ELR (cell line): ENCODE results near the gene ACY1.

Source experiments
- DNase-seq: peaks from one replicate; pipeline ENCODE4 v3.0.0-alpha.2; 2015; ENCODE audit warnings: low read depth

The ACY1 gene

GRCh38 chr3:51982838-51983577 lies at the start of gene ACY1:
Gene ACY1, plus strand, starts transcription at chr3:51983535. Its CDS starts 530 bp downstream, at chr3:51984065.
- peak; percentile 87 for DNase-seq

- no peak for DNase-seq
Observed at GRCh38 chr3:51934139-51934850, 49.0 kb upstream of the ACY1 start.

GRCh38 chr3:51934991-51935885 lies 48.1 kb upstream of the ACY1 start:
- no peak for DNase-seq

- DNase-seq: no peak
Observed at GRCh38 chr3:51935886-51936755, 47.2 kb upstream of the ACY1 start.

GRCh38 chr3:51937014-51937413 lies 46.3 kb upstream of the ACY1 start:
- DNase-seq: peak; percentile 31

- no peak for DNase-seq
Observed at GRCh38 chr3:51937611-51938450, 45.5 kb upstream of the ACY1 start.

GRCh38 chr3:51938780-51939425 lies 44.4 kb upstream of the ACY1 start:
- no peak for DNase-seq

GRCh38 chr3:51940648-51941462 lies 42.5 kb upstream of the ACY1 start:
- peak; percentile 19 for DNase-seq

GRCh38 chr3:51941463-51941797 lies 41.9 kb upstream of the ACY1 start:
- DNase-seq: no peak

GRCh38 chr3:51941798-51942602 lies 41.3 kb upstream of the ACY1 start, which contains the start of the genes PARP3 and RRP9:
Gene PARP3, plus strand, starts transcription at chr3:51942363. Its CDS starts 993 bp downstream, at chr3:51943356.
Gene RRP9, minus strand, starts transcription at chr3:51941904. Its CDS starts 37 bp downstream, at chr3:51941867.
- peak; percentile 100 for DNase-seq

GRCh38 chr3:51942603-51943450 lies 40.5 kb upstream of the ACY1 start:
- DNase-seq: peak; percentile 83

GRCh38 chr3:51943451-51944391 lies 39.6 kb upstream of the ACY1 start:
- DNase-seq: no peak

- DNase-seq: no peak
Observed at GRCh38 chr3:51944451-51945021, 38.8 kb upstream of the ACY1 start.

- no peak for DNase-seq
Observed at GRCh38 chr3:51945031-51945840, 38.1 kb upstream of the ACY1 start.
